ENCODE measurements around the gene DGKB.

- no peak for TF ChIP-seq CTCF (IDR thresholded peaks at IDR 0.05)
- TF ChIP-seq POLR2A (IDR thresholded peaks at IDR 0.05): no peak
These were observed 526.6 kb downstream of the DGKB start for GRCh38 chr7:14375998-14376397.

Data from body of pancreas (tissue), 4 donors.